COLO668 (cell line): ENCODE data around the gene ZNF195.
"Not testable (repeated sequence)": the region's sequence is repeated elsewhere in the genome, so short reads cannot be mapped to it uniquely, and the experiment has no call there.

Experiments used
- DNase-seq: peaks from one replicate; lab custom pipeline; 2025; ENCODE audit not compliant: unreplicated experiment; lab: John Stamatoyannopoulos, UW

The ZNF195 gene

GRCh38 chr11:3402861-3403250 lies 23.9 kb upstream of the ZNF195 start:
- DNase-seq = not testable (repeated sequence)

GRCh38 chr11:3402181-3402860 lies 23.4 kb upstream of the ZNF195 start:
- DNase-seq = not testable (repeated sequence)

DNA sequence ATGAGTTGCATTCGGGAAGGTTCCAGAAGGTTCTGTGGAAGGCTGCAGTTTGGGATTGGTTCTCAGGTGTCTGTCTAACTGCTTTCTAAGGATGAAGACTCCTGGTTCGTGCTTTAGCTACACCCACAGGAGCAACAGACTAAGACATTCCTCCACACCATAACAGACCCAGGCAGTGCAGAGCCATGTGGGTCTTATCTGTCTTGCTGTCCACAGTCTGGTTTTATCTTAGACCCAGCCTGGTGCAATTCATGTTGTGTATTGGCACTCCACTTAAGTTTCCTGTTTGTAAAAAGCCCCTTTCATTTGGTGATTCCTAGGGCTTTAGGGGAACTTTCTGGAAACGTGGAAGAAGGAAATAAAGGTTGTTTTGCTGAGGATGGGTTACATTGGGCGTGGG lies 22.1 kb upstream of the ZNF195 start:
- not testable (repeated sequence) for DNase-seq

DNA sequence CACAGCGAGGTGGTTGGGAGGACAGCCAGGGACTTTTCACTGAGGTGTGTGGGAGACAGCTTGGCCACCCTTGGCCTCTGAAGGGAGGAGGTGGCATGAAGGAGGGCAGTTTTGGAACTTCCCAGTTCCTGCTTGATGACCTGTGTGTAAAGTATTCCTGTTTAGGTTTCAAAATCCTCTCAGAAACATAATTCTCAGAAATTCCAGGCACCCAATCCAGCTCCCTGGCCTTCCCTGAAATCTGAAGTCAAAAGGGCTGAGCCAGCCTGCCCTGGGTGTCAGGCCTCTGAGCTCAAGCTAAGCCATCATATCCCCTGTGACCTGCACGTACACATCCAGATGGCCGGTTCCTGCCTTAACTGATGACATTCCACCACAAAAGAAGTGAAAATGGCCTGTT lies 19.6 kb upstream of the ZNF195 start:
- not testable (repeated sequence) for DNase-seq

DNA sequence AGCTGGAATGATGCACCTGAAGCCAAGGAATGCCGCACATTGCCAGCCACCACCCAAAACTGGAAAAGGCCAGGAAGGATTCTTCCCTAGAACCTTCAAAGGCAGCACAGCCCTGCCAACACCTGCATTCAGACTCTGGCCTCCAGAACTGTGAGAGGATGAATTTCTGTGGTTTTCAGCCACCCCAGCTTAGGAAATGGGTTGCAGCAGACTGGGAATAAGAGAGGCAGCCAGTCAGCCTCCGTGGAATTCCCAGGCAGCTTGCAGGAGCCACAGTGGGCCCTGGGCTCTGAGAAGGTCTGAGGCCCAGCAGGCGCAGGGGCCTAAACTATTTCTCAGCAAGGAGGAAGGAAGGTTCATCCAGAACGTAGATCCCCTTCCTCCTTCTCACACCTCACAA lies 19.2 kb upstream of the ZNF195 start:
- not testable (repeated sequence) for DNase-seq

GRCh38 chr11:3397210-3397609 lies 18.3 kb upstream of the ZNF195 start:
- not testable (repeated sequence) for DNase-seq

DNA sequence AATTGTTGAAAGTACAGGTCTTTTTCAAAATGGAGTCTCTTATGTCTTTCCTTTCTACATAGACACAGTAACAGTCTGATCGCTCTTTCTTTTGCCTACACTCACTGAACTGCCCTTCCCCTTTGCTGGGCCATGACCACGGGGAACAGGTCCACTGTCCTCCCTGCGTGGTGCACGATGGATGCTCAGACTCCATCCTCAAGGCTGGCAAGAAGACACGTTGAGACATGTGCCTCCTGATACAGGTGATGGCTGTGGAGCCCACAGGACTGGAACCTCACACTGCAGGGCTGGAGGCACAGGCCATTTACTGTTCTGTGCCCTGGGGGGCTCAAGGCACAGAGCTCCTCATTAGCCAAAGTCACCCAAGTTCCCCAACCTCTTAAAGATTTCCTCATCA lies 16.5 kb upstream of the ZNF195 start:
- DNase-seq = not testable (repeated sequence)

DNA sequence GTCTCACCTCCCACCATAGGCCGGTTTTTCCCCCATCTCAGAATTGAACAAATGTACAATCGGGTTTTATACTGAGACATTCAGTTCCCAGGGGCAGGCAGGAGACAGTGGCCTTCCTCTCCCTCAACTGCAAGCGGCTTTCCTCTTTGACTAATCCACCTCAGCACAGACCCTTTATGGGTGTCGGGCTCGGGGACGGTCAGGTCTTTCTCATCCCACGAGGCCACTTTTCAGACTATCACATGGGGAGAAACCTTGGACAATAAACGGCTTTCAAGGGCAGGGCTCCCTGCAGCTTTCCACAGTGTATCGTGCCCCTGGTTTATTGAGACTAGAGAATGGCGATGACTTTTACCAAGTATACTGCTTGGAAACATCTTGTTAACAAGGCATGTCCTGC lies 16.0 kb upstream of the ZNF195 start:
- DNase-seq = not testable (repeated sequence)

GRCh38 chr11:3393450-3393849 lies 14.5 kb upstream of the ZNF195 start:
- not testable (repeated sequence) for DNase-seq

DNA sequence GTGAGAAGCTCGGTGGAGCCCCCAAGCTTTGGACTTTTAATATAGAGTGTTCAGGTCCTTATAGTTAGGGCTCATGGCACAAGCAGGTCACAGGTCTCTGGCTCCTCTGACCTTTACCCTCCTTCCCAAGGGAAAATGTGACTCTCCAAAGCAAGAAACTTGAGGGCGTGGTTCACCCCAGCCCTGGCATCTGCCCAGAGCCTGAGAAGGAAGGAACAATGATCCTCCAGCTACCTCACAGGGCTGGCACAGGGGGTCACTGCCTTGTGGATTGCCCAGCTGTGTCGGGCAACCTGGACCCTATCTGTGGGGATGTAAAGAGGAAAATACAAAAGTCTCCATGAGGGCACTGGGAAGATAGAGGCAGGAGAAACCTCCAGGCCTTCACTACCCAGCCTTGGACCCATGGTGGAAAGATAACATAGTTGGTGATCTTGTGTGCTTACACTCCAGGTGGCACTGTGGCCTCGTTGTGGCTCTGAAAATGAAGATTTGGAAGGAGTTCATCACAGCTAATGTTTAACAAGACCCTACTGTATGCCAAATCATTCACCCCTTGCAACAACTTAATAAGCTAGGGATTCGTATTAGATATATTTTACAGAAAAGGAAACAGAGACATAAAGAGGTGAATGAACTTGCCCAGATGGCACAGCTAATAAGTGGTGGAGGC lies 3.8 kb upstream of the ZNF195 start:
- no peak for DNase-seq

DNA sequence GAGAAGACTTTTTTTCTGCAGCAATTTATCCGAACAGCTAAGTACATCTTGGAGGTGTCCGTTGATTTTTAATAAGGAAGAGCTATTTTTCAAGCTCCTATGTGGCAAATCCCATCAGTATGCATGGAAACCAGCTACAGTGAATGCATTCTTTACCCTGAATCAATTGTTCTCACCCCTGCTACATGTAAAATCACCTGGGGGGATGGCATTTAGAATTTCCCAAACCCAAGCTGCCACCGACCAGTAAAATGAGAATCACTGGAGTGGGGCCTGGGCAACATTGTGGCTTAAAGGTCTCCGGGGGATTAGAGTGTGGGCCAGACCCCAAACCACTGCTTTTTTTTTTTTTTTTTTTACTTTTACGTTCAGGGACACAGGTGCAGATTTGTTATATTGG lies 2.8 kb upstream of the ZNF195 start:
- DNase-seq = no peak

DNA sequence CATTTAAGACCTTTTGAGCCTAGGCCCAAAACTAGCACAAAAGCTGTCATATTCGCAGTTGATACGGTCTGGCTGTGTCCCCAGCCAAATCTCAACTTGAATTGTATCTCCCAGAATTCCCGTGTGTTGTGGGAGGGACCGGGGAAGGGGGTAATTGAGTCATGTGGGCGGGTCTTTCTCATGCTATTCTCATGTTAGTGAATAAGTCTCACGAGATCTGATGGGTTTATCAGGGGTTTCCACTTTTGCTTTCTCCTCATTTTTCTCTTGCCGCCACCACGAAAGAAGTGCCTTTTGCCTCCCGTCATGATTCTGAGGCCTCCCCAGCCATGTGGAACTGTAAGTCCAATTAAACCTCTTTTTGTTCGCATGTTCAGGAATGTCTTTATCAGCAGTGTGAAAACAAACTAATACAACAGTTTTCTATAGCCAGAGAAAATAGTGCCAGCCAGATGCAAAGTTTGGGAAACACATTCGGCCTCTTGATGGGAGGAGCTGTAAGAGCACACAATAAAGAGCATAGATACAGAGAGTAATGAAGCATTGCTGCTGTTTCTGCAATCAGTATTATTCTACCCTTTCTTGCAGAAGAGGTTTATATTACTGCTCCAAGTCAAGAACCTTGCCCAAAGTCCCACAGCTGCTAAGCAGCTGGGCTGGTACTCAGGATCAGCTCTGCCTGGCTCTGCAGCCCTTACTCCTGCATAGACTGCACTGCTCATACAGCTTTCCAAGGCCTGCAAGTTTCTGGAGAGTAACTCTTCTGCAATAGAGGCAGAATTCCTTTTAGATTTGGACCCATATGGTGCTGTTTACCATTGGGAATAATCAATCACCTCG lies 2.0 kb upstream of the ZNF195 start:
- DNase-seq = no peak

DNA sequence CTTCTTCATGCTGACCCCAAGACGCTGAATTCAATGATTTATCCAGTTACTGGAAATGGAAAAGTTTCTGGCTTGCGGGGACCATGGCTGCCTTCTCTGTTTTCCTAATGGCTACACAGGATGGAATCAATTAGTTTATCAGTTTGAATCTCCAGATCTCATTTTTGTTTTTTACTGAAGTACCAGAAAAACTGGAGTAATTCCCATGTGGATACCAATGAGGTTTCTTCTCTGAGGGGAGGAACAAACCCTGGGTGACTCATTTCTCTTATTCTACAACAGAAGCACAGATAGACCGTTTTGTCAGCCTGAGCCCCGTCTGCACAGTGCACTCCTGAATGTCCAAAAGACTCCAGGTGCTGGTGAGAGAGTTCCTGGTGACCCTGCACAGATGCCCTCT lies 3.4 kb downstream of the ZNF195 start:
- no peak for DNase-seq

DNA sequence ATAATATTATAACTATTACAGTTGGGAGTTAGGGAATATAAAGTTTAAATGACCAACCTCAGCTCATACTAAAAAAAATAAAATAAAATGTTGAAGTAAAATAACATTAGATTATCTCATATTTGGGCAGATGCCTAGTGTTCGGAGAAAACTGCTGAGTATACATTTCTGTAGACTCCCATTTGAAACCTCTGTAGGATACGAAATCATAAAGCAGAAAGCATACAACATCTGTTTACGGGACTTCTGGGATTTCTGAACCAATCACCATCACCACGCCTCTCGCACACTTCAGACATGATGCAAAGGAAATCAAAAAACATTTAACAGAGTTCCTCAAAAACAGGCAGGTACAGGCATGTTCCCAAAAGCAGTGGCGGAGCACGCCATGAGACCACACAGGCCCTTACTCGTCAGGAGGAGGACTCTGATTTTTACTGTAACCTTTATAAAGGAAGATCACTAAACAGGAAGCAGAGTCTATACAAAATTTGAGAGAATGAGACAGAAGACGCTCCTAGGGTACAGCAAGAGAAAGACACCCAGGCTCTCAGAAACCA lies 8.6 kb downstream of the ZNF195 start:
- DNase-seq = no peak

- DNase-seq = no peak
These were observed 9.6 kb downstream of the ZNF195 start for GRCh38 chr11:3369366-3369765.

DNA sequence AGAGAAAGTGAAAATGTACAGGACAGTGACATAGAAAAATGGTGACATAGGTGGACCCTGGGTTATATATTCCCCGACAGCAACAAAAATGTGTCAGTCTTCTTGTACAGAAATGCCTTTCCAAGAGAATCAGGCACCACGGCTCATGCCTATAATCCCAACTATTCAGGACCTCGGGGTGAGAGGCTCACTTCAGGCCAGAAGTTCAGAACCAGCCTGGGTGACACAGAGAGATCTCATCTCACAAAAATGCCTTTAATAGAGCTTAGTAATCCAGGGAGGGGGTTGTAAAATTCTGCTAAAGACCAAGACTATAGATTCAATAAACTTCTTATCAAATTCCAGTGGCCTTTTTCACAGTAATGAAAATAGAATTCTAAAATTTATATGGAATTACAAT lies 10.7 kb downstream of the ZNF195 start:
- DNase-seq = no peak

DNA sequence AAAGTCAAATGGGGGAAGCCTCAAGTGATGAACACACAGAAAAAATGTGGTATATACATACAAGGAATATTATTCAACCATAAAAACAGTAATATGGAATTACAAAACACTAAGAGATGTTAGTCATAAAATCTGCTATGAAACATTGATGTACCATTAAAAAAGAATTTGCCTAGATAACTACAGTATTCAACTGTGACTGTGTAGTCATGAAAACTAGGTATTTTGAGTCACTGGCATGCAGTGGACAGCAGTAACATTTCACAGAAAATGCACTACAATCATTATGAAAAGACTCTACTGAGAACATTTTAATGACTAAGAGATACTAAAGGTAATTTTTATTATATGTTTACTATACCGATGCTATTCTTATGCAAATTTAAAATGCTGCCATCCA lies 11.7 kb downstream of the ZNF195 start:
- no peak for DNase-seq

GRCh38 chr11:3359092-3359824 lies 19.7 kb downstream of the ZNF195 start:
- no peak for DNase-seq

DNA sequence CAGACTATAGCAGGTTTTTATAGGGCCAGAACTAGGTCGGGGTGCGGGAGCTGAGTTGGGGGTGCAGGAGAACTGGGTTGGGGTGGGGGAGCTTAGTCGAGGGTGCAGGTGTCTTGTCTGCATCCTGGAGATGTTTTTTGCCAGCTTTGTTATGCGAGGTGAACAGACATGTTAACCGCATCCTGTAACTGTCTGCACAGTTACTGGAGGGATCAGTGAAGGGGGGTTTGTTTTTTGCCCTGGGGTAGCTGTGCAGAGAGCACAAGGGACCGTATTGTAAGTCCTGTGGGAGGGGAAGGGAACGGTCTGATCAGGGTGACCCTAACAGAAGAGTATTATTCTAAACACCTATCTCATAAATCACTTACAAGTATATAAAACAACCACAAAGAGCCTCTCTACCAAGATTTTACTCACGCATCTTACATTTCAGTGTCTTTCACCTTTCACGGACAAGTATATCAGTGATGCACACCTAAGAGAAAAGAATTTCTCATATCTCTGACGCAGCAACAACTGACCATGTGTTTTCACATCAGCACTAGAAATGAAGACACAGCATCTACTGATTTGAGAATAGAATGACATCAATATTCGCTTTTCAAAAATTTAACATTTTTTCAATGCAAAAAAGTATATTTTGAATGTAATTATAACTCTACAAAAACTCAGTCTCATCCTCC lies 20.8 kb downstream of the ZNF195 start:
- no peak for DNase-seq

- no peak for DNase-seq
These were observed 21.6 kb downstream of the ZNF195 start for GRCh38 chr11:3357302-3357701.
